NT2/D1 (cell line): ENCODE measurements around the gene ZCWPW1.

Experiments used
- YY1 ChIP-seq: IDR thresholded peaks from 2 replicates; pipeline ENCODE4 v1.6.1; 2011; ENCODE audit not compliant: insufficient read length, insufficient read depth
- ZNF274 ChIP-seq: IDR thresholded peaks from 2 replicates; pipeline ENCODE4 v1.6.1; 2011; ENCODE audit warnings: mild to moderate bottlenecking, low read depth, low read length

DNA sequence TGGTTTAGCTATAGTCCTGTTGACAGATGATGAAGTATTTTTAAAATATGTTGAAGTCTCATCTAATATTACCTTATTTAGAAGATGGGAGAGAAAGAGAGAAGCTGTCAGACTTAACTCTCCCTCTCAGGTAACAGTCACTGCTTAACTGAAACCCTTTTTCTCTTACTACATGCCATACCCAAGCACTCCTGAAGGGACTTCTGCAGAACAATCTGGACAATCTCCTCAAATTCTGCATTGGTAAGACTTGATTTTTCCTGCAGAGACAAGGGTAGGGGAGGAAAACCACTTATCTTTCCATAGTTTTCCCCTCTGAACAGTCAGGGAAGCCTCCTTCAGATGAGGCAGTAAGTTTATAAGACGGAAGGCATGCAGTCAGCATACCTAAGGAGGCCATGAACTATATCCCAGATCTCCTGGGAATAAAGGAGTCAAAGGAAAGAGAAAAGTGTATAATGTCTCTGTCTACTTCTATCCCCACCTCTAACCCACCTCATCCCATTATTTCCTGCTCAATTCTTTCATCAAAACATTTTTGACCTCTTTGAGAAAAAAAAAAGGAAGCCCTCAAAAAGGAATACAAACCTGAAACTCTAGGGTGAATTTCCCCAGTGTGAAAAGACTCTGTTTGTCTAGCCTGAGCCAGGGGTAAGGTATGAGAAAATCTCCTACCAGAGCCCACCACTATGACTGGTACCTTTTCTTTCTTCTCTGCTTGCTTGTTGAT is 9.4 kb downstream of the ZCWPW1 start:
- TF ChIP-seq ZNF274 (no peak), YY1 (no peak)
